NCI-H82 treated with DMSO at 0.1 percent for 48 hours (cell line): ENCODE measurements around the gene PFKP.

Experiments used
- DNase-seq: peaks from one replicate; lab custom pipeline; 2025; ENCODE audit not compliant: unreplicated experiment; lab: John Stamatoyannopoulos, UW

The PFKP gene

DNA sequence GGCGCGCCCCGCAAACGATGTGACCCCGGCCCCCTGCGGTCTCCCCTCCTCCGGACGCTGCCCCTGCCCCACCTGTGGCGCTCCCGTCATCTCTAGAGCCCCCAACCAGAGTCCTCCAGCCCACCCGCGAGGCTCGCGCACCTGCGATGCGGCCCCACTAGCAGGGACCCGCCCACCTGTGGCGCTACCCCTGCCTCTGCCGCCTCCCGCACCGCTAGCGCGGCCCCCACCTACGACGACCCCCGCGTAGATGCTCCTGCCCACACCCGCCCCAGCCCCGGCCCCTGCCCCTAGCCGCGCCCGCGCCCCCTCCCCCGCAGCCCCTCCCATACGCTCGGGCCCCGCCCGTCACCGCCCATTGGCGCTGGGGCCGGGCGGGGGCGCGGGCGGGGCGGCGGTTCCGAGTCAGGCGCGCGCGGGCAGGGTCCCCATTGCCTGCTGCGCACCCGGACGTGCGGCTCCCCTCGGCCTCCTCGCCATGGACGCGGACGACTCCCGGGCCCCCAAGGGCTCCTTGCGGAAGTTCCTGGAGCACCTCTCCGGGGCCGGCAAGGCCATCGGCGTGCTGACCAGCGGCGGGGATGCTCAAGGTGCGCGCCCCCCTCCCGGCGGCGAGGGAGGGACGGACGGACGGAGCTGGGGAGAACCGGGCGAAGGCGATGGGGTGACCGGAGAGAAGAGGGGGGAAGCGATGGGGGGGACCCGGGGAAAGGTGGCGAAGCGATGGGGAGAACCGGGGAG, at the start of gene PFKP:
PFKP (plus strand) TSS at position 431 of the 741 bp plus-strand sequence; CDS start at position 479, 48 bp downstream.
- no peak for DNase-seq

DNA sequence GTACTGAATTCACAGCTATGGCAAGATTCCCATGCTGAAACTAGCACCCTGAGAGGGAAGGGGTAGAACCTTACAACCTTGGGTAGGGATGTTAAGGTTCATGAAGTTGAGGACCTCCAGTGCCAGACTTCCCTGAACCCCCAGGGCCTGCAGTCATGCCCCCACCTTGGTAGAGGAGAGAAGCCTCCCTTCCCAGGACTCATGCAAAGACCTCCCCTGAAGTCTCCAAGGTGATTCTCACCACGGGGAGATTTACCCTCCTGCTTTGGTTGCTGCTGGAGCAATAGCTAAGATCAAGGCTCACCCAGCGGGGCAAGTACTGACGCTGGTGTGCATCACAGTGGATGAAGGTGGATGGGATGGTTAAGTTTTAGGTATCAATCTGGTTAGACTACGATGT, 49.1 kb upstream of the PFKP start:
- no peak for DNase-seq

DNA sequence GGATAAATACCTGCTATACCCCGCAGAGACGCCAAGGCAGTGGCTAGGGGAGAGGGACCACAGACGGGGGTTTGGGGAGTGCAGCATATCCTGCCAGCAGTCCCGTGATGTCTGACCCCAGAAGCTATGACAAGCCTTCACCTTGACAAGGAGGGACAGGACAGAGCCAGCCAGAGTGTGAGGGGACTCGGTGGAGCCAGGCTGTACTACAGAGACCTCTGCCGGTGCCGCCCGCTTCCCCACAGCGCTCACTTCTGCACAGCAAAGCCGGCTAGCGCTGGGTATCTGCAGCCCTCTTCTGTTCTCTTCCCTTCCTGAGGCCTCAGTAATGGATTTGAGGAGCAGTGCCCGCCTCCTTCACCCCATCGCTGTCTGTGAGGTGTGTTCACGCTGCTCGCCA, 47.0 kb upstream of the PFKP start:
- no peak for DNase-seq

DNA sequence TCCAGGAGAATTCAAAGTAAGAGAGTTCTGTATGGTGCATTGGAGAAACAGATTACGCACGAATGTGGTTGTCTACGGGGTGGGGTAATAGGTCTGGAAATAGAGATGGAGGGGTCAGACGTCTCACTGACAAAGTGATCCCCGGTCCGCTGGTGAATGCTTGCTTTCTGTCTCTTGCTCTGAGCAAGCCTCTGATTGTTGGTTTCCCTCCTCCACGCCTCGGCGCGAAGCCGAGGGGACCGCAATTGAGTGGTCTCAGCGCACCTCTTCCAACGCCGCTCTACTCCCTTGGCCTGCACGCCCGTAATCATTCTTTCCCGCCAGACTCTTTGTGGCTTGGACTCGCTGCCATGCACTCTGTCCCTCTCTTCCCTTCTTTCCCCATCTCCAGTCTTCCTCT, 46.5 kb upstream of the PFKP start:
- DNase-seq = no peak

DNA sequence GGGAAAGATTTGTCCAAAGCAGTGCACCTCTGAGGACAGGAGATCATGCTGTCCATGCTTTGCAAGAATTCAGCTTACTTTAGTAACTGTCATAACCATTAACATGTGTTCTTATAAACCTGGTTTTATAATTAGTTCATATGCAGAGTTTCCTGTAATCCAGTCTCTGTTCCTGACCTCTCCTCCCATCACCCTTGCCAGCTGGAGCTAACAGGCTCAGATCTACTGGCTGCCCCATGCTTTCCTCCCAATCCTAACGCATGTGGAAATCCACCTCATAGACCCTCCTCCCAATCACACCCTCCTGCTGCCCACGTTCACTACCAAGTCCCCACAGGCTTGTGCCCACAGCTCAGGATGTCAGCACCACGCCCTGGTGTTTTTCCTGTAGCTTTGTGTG, 45.3 kb upstream of the PFKP start:
- DNase-seq = no peak

DNA sequence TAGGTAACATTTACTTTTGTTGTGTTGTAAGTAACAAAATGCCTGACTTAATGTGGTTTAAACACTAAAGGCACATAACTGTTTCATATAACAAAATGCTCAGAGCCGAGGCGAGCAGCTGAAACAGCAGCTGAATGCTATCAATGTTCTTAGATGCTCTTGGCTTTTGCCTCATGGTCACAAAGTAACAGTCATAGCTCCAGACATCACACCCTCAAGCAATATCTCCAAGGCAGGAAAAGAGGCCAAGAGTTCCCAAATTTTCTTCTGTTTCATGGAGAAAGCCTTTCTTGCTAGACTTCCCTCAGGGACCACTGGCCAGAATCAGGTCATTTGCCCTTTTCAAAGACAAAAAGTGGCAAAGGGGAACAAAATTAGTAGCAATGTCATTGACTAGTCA, 43.5 kb upstream of the PFKP start:
- DNase-seq = no peak

DNA sequence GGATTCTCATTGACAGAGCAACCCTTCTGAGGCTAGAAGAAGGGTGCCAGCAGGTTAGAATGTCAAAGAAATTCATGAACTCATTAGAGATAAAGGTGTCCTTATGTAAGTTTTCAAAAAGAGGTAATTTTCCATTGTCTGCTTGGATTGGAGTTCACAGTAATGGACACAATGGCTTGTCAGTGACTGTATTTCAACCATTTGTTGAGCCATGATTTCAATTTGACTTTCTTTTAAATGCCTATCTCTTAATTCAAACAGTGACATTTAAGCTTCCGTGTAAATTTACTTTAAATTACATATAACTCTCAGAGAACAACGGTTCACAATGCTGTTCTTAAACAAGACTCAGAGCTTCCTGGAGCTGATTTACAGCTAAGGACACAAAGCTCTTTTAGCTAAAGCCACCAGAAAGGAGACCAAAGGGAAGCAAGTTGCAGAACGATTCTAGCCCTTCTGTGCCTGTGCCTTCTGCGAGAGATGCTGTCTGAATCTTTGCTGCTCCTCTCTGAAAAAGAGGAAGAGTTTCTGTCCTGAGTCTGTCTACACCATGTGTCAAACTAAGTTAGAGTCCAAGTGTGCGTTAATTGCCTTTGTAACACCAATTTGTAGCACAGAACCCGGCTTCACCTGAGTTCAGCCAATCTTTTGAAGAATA, 42.2 kb upstream of the PFKP start:
- DNase-seq = no peak

DNA sequence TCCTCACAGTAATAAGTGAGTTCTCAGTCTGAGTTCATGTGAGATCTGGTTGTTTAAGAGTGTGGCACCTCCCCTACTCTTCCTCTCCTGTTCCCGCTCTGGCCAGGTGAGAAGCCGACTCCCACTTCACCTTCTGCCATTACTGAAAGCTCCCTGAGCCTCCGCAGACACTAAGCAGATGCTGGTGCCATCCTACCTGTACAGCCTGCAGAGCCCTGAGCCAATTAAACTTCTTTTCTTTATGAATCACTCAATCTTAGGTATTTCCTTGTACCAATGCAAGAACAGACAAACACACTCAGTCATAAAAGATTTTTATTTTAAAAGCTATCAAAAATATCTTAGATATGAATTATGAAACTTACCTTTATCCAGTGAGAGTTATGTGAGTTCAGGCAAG, 39.5 kb upstream of the PFKP start:
- no peak for DNase-seq

DNA sequence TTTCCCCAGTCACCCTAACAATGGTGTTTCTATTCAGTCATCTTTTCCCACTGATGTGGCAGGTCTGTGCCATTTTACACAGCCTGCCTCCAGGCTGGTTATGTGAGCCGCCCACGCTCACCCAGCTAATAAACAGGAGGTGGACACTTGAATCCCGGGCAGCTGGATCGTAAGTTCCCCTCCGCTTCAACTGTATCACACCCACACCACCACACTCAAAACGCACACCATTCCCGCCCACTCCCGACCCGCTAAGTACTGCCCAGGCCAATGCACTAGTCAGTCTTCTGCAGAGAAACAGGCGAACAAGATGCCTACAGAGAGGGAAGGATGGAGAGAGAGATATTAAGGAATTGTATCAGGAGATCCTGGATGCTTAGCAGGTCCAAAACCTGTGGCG, 38.9 kb upstream of the PFKP start:
- DNase-seq = no peak

DNA sequence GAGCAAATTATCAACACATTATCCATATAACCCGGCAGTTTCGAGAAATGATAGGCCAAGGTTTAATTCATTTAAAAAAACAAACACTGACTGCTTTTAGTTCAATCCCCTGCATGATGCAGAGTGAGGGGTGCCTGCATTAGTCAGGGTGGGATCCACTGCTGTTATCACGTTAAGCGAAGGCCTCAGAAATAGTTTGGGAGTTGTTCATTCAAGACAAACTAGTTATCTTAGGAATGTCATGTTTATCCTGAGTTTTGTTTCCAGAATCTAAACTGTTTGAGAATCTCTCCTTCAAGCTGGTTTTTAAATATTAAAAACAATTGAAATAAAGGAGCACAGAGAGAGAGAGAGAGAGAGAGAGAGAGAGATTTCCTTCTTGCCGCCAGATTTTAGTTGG, 36.6 kb upstream of the PFKP start:
- no peak for DNase-seq

DNA sequence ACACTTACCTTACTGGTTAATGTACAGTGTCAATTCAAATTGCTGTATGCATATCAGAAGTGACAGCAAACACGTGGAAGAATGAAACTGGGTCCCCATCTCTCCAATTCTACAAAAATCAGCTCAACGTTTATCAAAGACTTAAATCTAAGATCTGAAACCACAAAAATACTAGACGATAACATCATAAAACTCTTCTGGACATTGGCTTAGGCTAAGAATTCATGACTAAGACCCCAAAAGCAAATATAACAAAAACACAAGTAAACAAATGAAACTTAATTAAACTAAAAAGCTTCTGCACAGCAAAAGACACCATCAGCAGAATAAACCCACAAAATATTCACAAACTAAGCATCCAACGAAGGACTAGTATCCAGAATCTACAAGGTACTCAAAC, 35.9 kb upstream of the PFKP start:
- DNase-seq = no peak

DNA sequence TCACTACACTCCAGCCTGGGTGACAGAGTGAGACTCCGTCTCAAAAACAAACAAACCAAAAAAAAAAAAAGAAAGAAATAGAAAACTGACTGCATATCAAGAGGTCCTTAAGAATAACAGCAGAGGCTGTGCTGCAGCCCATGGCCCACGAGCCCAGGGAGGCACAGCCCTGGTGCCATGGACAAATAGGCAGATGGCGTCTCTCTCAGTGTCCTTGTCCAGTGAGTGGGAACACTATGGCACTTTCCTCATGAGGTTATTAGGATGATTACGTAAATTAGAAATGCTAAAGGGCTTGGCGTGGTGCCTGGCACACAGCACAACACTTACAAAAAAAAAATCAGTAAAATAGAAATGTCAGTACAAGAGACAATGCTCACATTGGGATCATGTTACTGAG, 33.4 kb upstream of the PFKP start:
- DNase-seq = no peak

DNA sequence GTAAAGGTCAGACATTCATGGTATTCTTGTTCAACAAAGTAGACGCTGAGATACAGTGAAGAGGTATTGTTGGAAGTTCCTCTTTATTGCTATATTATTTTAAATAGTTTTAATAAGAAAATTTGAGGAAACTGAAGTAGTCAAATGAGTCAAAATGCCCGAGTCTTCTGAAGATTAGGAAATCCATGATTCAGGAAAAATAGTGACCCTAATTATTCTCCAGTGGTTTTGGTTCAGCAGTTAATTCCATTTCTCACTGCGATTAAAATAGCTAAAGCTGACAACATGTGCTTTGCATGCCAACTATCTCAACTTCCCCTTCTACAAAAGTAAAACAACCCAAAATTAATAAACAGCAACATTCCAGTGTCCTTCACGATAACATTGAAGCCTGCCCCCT, 32.7 kb upstream of the PFKP start:
- DNase-seq = no peak

DNA sequence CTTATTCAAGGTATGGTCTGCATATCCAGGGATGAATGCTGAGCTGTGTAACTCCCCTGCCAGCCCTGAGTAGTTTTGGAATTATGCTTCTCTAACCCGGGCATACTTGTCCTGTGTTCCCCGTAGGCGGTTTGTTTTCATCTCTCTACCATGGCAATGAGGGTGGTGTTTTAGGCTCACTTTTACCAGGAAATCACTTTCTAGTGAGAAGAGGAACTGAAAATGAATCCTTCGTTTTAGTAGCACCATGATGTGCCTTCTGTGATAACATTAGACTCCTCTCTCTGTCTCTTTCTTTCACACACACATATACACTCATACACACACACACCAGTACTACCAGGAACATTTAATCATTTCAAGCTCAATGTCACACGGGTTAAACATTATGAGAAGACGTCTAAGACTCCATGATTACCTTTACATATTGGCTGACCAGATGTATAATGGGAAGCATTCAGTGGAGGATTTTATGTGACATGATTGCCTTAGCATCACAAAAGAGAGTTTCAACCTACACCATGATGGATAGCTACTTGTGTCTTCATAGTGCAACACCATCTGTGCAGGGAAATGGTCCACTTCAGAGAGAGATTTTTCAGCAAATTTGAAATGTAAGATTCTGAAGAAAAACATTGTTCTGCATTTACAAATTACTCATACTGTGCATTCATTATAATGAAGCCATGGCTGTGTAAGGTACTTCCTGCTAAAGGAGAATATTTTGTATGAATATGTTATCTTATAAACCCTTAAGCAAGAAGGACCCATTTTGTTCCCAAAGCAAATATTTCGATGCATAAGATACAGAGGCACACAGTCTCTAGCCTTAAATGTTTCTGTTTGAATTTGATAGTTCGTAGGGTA, 31.0 kb upstream of the PFKP start:
- DNase-seq = no peak

DNA sequence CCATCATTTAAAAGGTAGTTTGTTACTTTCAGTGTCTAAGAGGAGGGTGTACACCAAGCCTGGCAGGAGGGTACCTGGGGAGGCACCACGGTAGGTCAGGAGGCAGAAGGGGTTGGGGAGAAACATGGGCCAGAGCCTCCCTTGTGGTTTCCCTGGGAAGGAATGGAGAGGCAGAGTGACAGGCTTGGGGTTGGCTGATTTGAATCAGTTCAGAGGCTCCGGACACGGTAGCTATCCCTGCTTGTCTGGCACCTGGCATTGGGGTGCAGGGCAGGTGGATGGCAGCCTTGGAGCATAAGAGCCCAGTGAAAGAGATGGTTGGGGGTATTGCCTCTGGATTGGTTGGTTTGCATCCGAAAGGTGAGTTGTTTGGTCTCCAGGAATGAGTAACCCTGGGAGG, 30.2 kb upstream of the PFKP start:
- DNase-seq = no peak

DNA sequence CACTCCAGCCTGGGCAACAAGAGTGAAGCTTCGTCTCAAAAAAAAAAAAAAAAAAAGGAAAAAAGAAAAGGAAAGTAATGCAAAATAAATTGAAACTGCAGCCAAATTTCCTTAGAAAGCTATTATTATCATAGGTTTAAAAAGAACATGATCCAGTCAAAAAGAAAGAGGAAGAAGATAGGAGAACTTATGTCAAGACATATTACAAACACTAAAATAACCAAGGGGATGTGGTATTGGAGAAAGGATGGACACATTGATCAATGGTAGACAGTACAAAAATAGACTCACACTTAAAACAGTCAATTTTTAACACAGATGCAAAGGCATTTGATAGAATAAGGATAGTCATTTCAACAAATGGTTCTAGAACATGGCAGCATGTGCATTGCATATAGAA, 27.3 kb upstream of the PFKP start:
- DNase-seq = no peak

DNA sequence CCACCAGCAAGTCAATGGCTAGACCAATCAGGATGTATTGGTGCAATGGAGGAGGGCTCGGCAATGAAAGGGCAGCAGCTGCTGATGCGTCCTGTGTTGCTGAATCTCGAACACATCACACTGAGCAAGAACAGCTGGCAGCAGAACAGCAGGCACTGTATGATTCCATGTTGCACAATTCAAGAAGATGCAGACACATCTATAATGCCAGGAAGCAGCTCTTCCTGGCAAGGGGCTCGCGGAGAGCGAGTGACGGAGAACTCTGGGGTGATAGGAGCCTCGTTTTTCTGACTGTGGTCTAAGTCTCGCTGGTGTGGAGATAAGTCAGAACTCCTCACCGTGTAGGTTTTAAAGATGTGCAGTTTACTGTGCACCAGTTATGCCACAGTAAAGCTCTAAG, 24.8 kb upstream of the PFKP start:
- no peak for DNase-seq

DNA sequence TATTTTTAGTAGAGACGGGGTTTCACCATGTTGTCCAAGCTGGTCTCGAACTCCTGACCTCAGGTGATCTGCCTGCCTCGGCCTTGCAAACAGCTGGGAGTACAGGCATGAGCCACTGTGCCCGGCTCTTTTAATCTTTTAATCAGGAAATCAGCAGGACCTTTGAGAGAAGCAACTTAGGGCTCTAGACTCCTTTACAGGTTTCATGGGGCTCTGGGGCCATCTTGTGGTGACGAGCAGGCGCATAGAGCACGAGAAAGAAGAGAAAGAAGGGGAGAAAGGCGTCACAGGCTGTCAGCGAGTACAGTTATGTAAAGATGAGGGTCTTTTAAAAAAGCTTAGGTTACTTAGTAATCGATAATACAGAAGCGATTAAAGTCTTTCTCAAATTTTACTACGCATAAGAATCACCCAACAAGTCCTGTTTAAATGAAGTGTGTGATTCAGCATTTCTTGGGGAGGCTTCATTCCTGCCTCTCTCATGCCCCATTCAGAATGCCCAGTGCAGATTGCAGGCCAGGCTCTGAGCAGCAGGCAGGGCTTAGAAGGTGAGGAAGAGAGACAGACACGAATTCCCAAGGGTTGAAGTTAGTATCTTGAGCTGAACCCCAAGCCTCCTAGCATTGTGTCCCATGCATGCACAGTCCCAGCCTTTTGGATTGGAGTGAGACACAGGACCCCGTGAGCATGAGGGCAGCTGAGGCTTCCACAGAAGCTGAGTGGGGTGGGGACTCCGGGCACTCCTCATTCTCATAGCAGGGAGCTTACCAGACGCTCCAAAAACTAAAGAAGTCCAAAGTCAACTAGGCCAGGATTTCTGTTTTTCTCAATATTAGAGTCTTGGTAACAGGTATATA, 23.6 kb upstream of the PFKP start:
- DNase-seq = peak; percentile 76

DNA sequence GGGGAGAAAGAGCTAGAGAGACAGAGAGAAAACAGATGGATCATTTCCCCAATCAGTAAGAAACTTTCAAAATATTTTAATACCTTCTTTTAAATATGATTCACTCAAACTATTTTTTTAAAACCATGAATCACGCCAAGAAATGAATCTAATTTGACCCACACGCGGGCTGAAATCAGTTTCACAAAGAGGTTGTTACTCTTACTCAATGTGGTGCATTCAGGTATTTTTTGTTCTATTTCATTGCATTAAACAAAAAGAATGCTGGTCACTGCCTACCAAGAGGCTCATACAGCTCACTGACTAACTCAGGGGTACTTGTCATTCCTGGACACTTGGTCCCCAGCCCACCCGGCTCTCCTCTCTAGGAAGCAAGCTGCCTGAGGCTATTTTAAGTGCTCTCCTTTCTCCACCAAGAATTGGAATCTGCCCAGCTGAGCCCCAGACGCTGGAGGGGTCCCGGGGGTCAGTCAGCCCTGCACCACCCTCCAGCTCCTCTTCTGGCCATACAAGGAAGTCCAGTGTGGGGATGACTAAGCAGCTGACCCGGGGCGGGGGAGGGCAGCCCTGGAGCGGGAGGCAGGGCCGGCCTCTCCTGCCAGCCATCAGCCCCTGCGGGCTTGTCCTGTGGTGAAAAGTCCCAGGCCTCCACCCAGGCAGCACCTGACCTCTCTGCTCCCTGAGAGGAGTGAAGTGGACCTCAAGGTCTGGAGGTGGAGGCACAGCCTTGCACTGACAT, 21.7 kb upstream of the PFKP start:
- DNase-seq = no peak

DNA sequence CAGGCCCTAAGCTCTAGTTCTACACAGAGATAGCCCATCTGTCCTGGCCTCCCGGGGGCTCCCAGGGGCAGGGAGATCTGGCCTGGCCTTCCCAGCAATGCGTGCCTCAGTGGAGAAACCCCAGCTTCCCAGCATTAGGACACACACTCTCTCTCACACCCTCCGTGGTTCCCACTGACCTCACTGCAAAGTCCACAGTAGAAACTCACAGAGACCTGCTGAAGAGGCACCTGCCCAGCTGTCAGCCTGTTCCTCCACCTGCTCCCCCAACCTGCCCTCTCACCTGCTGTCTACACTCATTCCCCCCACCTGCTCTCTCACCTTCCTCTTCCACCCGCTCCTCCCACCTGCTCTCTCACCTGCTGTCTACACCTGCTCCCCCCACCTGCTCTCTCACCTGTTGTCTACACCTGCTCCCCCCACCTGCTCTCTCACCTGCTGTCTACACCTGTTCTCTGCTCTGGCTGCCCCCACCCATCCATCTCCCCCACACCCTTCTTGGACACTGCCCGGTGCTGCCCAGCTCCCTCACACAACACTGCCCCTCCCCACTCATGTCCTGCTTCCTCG, 21.1 kb upstream of the PFKP start:
- no peak for DNase-seq
